Hepatocyte (in vitro differentiated cells): ENCODE measurements around the gene RORC.

Source experiments
- EZH2 ChIP-seq: fragments of 200-600 bp; sonication (generic); IDR thresholded peaks from 2 replicates; pipeline ENCODE4 v1.6.1; 2016; ENCODE audit warnings: antibody characterized with exemption, mild to moderate bottlenecking, borderline replicate concordance
- TF ChIP-seq, protein P1 (sequence below): fragments of 200-600 bp; sonication (generic); IDR thresholded peaks from 2 replicates; pipeline ENCODE4 v1.5.1; 2016; ENCODE audit warnings: antibody characterized with exemption, mild to moderate bottlenecking; ENCODE audit not compliant: poor library complexity

DNA sequence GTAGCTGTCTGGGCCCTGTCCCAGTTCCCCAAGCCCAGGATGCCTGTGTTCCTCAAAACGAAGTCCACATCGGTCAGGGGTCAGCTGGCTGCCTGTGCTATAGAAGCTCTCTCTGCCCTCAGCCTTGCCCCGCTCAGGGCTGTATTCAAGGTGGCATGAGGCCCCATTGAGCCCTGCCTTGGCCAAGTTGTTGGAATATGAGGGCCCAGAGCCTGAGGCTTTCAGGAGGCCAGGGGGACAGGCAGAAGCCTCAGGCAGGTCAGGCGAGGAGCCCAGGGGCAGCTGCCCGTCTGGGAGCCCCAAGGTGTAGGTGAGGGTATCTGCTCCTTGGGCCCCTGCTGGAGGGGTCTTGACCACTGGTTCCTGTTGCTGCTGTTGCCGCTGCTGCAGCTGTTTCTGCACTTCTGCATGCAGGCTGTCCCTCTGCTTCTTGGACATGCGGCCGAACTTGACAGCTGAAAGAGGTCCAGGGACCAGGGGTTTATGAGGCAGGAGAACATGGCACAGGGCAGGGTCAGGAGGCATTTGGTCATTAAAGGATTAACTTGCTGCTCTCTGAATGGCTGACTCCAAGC is 16.5 kb downstream of the RORC start:
- TF ChIP-seq, protein P1, sequence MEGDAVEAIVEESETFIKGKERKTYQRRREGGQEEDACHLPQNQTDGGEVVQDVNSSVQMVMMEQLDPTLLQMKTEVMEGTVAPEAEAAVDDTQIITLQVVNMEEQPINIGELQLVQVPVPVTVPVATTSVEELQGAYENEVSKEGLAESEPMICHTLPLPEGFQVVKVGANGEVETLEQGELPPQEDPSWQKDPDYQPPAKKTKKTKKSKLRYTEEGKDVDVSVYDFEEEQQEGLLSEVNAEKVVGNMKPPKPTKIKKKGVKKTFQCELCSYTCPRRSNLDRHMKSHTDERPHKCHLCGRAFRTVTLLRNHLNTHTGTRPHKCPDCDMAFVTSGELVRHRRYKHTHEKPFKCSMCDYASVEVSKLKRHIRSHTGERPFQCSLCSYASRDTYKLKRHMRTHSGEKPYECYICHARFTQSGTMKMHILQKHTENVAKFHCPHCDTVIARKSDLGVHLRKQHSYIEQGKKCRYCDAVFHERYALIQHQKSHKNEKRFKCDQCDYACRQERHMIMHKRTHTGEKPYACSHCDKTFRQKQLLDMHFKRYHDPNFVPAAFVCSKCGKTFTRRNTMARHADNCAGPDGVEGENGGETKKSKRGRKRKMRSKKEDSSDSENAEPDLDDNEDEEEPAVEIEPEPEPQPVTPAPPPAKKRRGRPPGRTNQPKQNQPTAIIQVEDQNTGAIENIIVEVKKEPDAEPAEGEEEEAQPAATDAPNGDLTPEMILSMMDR: no peak
- TF ChIP-seq EZH2: no peak
